ENCODE data around the gene MYO3B. TPM values are rescaled to one million over a fixed set of nuclear protein-coding genes. Genes with fewer than 3 reads are reported as not detected.

The MYO3B gene
- total RNA-seq, 2 donors from 2014 or later = 0.31 TPM; not detected in 1

DNA sequence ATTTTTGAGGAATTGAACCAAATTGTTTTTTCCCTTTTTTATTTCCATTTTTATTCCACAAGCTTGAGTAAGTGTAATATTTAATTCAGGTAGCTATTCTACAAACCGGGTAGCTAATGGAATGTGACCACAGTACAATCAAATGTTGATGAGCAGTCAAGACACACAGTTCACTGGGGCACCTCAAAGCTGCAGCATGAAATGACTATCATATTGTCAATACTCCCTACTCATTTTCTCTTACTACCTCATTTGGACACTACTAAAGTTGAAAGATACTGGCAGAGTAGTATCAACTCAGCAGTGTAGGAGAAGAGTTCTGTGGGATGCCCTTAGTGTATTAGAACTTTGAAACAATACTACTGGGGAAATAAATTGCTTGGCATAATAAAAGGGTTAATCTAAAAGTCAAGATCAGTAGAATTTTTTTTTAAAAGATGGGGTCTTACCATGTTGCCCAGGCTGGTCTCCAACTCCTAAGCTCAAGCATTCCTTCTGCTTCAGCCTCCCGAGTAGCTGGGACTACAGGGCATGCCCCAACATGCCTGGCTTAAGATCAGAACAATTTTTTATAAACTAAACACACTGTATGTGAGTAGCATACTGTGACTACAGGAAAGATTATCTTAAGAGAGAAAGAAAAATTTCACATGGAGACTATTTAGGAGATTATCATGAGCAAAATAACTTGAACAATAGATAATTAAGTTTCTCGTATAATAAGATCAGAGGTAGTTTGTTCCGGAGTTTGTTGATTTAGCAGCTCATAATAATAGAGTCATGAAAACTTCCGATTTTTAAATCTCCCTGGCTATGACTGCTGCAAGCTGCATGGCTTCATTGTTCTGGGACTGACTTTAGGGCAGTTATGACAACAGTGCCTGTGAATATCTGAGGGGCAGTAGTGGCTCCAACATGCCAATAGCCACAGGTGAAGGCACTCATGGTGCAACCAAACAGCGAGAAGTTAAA, 43.7 kb downstream of the MYO3B start:
- peaks cover 0 to 5% of the 10 kb centered on the region in 2 donors for H3K27me3 Mint-ChIP-seq
- DNase-seq (ENCODE audit: low spot score) (no peak), ATAC-seq (no peak)
- H3K9me3 Mint-ChIP-seq = no peaks in the 10 kb centered on the region
- H3K4me1 Mint-ChIP-seq (ENCODE audit: low read depth in 2 of 2) = no peaks in the 10 kb centered on the region
- H3K36me3 Mint-ChIP-seq = no peaks in the 10 kb centered on the region
- no peak overlapping the region for H3K4me3 Mint-ChIP-seq
- no peak overlapping the region for H3K27ac Mint-ChIP-seq

DNA sequence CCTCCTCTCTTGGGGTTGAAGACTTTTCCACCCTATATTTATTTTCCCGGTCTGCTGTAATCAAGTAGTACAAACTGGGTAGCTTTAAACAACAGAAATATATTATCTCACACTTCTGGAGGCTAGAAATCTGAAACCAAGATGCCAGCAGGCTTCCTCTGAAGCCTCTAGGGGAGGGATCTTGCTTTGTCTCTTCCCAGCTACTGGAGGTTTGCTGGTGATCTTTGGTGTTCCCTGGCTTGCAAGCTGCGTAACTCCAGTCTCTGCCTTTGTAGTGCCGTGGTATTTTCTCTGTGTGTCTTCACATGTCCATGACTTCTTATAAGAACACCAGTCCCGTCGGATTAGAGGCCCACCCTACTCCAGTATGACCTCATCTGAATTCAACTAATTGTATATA, 44.4 kb downstream of the MYO3B start:
- Mint-ChIP-seq H3K9me3 (no peaks in the 10 kb centered on the region), H3K36me3 (no peaks in the 10 kb centered on the region), H3K27ac (no peak overlapping the region), H3K4me1 (ENCODE audit: low read depth in 2 of 2) (no peaks in the 10 kb centered on the region), H3K4me3 (no peak overlapping the region), H3K27me3 (peaks cover 0 to 5% of the 10 kb centered on the region in 2 donors)
- no peak for DNase-seq (ENCODE audit: low spot score)
- peak in 1 of 2 donors; percentile 33 for ATAC-seq

DNA sequence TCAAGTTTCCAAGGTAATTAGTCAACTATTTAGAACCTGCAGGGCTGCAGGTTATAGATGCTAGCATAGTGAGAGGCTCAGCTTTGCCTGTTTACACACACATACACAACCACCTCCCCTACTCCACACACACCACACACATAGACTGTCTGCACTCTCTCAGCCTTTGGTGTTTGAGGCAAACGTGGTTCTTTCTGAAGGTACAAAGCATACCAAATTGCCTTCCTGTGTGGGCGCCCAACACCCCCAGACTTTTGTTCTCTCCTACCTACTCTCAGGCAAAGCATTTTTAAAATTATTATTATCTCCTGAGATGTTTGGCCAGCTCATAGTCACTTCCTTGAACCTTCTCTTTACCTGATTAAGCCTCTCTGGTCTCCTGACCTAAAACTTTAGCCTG, 44.9 kb downstream of the MYO3B start:
- no peaks in the 10 kb centered on the region for H3K4me1 Mint-ChIP-seq (ENCODE audit: low read depth in 2 of 2)
- no peak overlapping the region for H3K4me3 Mint-ChIP-seq
- H3K27ac Mint-ChIP-seq = no peak overlapping the region
- DNase-seq (ENCODE audit: low spot score) = no peak
- no peak for ATAC-seq
- H3K9me3 Mint-ChIP-seq = no peaks in the 10 kb centered on the region
- H3K36me3 Mint-ChIP-seq = no peaks in the 10 kb centered on the region
- peaks cover 0 to 8% of the 10 kb centered on the region in 2 donors for H3K27me3 Mint-ChIP-seq

DNA sequence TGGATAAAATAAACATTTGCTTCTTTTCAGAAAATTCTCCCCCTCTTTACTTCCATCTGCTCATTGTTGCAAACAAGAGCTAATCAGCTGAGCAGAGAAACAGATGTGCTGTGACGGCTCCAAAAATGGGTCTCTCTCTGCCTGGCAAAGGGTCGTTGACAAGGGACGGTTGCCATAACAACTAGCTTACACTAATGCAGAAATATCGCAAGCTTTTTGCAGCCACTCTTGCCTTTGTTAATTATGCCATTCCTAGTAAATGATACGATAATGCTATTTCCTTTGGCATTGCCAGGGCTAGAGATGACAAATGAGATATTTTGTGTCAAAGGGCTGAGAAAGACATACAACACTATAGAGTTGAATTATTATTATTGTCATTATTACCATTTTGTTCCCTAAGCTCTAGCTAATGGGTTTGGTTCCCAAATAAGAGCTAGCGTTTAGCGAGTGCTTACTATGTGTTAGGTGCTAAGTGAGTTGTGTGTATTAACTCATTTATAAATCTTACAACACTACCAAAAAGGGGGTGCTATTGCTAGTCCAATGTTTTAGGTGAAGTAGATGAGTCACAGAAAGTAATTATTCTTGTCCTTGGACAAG, 46.8 kb downstream of the MYO3B start:
- Mint-ChIP-seq H3K4me3 (no peak overlapping the region), H3K36me3 (no peaks in the 10 kb centered on the region), H3K27ac (no peak overlapping the region), H3K9me3 (no peaks in the 10 kb centered on the region), H3K4me1 (ENCODE audit: low read depth in 2 of 2) (no peaks in the 10 kb centered on the region), H3K27me3 (peaks cover 0 to 6% of the 10 kb centered on the region in 2 donors)
- ATAC-seq (no peak), DNase-seq (ENCODE audit: low spot score) (no peak)

DNA sequence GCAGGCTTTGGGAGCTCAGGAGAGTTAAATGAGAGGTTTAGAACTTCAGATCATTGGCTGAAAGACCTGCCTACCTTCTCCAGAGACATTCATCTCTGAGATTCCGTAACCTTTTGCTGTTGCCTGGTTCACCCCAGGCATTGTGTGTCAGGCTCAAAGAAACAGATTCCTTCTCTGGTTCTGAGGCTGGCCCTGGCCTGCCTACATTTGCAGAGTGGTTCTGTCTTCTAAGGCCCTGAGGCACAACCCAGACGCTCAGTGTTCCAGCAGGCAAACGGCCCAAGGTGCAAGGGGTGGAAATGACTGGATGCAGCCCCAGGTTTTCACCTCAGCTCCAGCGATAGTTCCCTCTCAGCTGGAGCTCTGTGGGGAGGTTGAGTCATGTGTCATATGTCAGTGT, 48.3 kb downstream of the MYO3B start:
- no peak overlapping the region for H3K27ac Mint-ChIP-seq
- peaks cover 0 to 6% of the 10 kb centered on the region in 2 donors for H3K27me3 Mint-ChIP-seq
- no peaks in the 10 kb centered on the region for H3K36me3 Mint-ChIP-seq
- H3K4me1 Mint-ChIP-seq (ENCODE audit: low read depth in 2 of 2) = no peaks in the 10 kb centered on the region
- DNase-seq (ENCODE audit: low spot score) (no peak), ATAC-seq (no peak)
- H3K4me3 Mint-ChIP-seq = no peak overlapping the region
- no peaks in the 10 kb centered on the region for H3K9me3 Mint-ChIP-seq

DNA sequence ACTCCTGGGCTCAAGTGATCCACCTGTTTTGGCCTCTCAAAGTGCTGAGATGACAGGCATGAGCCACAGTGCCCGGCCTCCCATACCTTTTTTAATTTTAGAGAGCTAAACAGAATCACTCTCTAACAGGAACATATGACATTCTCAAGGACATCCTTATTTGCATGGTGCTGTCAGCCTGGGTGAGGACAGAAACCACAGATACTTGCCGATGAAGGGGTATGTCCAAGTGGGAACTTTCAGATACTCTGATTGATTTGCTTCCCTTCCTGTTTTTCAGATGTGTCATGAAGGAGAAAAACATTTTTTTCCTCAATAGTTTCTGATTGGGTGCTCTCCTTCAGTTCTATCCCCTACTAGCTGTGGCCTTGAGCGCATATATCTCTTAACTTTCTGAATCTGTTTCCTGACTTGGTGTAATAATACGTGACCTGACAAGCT, 49.6 kb downstream of the MYO3B start:
- Mint-ChIP-seq H3K36me3 (no peaks in the 10 kb centered on the region), H3K4me1 (ENCODE audit: low read depth in 2 of 2) (no peaks in the 10 kb centered on the region), H3K27ac (no peak overlapping the region), H3K4me3 (no peak overlapping the region), H3K27me3 (peaks cover 0 to 6% of the 10 kb centered on the region in 2 donors), H3K9me3 (no peaks in the 10 kb centered on the region)
- DNase-seq (ENCODE audit: low spot score) = no peak
- no peak for ATAC-seq

DNA sequence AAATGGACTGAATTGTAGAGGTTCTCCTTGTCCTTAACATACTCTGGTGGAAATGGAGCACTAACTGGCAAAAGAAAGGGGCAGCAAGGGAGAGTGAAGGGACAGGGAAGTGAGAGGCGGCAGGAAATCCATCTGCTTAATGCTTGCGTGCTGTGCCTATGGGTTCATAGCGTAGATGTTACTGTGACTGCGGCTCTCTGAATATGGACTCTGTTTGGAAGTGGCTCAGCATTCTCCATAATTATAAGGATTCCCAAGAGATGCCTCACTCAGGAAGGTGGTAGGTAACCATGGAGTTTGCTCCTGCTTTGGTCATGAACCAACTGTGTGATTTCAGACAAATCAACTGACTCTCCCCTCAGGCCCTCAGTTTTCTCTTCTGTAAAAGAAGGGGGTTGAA, 50.0 kb downstream of the MYO3B start:
- ATAC-seq = no peak
- peaks cover 0 to 6% of the 10 kb centered on the region in 2 donors for H3K27me3 Mint-ChIP-seq
- H3K36me3 Mint-ChIP-seq = no peaks in the 10 kb centered on the region
- H3K4me1 Mint-ChIP-seq (ENCODE audit: low read depth in 2 of 2) = no peaks in the 10 kb centered on the region
- no peak overlapping the region for H3K27ac Mint-ChIP-seq
- no peak for DNase-seq (ENCODE audit: low spot score)
- H3K9me3 Mint-ChIP-seq = no peaks in the 10 kb centered on the region
- no peak overlapping the region for H3K4me3 Mint-ChIP-seq

DNA sequence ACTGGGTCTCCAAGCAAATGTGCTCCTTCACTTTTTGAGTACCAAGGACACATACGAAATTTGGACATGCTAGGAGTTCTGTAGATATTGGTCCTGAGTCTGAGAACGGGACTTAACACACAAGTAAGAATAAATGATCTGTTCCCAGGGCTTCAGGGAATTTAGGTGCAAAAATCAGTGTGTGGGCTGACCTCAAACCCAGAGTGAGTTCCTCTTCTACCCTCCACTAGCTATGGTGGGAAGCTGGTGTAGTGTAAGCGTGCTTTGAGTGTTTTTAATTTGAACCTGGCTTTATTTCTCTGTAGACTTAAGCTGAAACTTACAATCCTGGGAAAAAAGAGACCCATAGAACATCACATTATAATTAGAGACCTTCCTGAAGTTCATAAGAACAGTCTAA, 50.5 kb downstream of the MYO3B start:
- H3K9me3 Mint-ChIP-seq = no peaks in the 10 kb centered on the region
- no peak overlapping the region for H3K4me3 Mint-ChIP-seq
- H3K27ac Mint-ChIP-seq = no peak overlapping the region
- DNase-seq (ENCODE audit: low spot score) (no peak), ATAC-seq (no peak)
- no peaks in the 10 kb centered on the region for H3K36me3 Mint-ChIP-seq
- no peaks in the 10 kb centered on the region for H3K4me1 Mint-ChIP-seq (ENCODE audit: low read depth in 2 of 2)
- H3K27me3 Mint-ChIP-seq = peaks cover 0 to 7% of the 10 kb centered on the region in 2 donors

DNA sequence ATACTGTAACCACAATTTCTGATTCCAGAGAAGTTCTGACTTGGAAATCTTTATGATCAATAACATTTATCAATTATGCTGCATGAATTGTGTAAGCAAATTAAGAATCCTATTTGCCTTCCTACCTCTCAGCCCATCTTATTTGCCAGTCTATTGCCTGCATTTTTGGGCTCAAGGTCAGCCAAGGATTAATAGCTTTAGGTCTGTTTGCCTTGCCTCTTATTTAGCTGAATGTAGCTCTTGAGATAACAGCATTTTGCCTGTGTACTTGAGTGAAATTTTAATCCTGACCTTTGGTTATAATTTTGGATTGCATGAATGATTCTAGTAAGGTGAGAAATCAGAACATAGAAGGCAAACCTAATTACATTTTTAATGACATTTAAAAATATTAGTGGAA, 51.2 kb downstream of the MYO3B start:
- Mint-ChIP-seq H3K27me3 (peaks cover 0 to 9% of the 10 kb centered on the region in 2 donors), H3K4me3 (no peak overlapping the region), H3K27ac (no peak overlapping the region), H3K9me3 (no peaks in the 10 kb centered on the region), H3K36me3 (no peaks in the 10 kb centered on the region), H3K4me1 (ENCODE audit: low read depth in 2 of 2) (no peaks in the 10 kb centered on the region)
- ATAC-seq = no peak
- no peak for DNase-seq (ENCODE audit: low spot score)

DNA sequence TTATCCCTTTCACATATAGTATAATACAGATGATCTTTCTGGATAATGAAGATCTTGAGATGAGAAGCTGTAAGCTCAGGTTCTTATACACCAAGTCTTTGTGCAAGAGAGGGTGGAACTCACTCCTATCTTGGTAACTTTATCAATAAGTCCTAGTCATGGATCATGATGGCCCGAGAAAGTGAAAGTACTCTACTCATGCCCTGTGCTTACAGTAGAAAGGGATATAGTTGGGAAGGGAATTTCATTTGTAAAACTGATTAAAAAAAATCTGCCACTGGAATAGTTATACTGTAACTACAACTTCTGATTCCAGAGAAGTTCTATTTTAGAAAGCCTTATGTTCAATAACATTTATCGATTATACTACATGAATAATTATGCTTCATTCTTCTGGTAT, 51.8 kb downstream of the MYO3B start:
- no peaks in the 10 kb centered on the region for H3K4me1 Mint-ChIP-seq (ENCODE audit: low read depth in 2 of 2)
- no peak overlapping the region for H3K27ac Mint-ChIP-seq
- H3K36me3 Mint-ChIP-seq = no peaks in the 10 kb centered on the region
- H3K27me3 Mint-ChIP-seq = peaks cover 0 to 7% of the 10 kb centered on the region in 2 donors
- no peak for DNase-seq (ENCODE audit: low spot score)
- no peaks in the 10 kb centered on the region for H3K9me3 Mint-ChIP-seq
- no peak overlapping the region for H3K4me3 Mint-ChIP-seq
- ATAC-seq = no peak

DNA sequence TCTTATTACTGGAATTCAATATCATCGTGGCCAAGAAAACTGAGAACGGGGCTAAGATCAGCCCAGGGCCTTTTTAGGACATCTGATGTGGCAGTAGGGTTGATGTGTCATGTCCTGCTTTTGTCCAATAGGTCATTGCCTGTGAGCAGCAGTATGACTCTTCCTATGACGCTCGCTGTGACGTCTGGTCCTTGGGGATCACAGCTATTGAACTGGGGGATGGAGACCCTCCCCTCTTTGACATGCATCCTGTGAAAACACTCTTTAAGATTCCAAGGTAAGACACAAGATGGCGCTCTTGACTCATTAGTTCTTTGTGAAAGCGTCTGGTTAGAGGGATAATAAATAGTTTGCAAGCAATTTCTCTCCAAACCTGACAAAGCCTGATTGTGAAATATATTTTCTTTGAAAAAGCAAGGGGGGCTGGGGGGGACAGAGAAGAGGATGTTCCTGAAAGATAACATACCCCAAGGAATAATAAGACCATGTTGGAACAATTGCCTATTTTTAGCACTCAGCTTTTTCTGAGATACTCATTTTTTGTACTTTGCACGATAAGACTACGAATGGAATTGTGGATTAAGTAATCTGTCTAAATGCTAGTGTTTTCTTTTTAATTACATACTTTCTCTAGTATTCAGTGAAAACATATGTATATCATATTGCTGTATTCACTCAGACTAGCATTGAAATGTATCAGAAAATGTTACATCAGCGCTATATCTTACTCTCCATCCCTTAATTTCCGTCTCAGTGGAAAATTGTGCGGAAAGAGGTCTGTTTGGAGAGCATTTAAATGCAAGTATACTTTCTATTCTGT, 58.1 kb downstream of the MYO3B start:
- no peak for ATAC-seq
- no peaks in the 10 kb centered on the region for H3K36me3 Mint-ChIP-seq

DNA sequence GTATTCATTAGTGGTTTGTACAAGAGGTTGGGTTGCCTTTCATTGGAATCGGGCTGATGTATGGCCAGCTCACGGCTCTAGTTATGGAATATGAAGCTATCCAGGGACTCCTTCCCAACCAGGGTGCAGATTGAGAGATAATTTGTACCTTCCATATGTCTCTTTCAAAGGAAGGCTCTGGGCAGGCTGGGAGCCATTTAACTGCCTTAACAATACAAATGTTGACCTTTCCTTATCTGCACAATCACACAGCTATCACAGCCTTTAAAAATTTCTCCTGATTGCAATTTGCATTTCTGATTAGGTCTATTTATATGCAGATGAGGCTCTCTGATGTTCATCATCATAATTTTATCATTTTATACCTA, 58.7 kb downstream of the MYO3B start:
- no peaks in the 10 kb centered on the region for H3K4me1 Mint-ChIP-seq (ENCODE audit: low read depth in 2 of 2)

More for the DNA sequence above, 58.1 kb downstream of the MYO3B start:
- H3K9me3 Mint-ChIP-seq = no peaks in the 10 kb centered on the region
- DNase-seq (ENCODE audit: low spot score) = no peak
- H3K27me3 Mint-ChIP-seq = peaks cover 20 to 21% of the 10 kb centered on the region in 2 donors
- H3K4me1 Mint-ChIP-seq (ENCODE audit: low read depth in 2 of 2) = no peaks in the 10 kb centered on the region
- no peak overlapping the region for H3K27ac Mint-ChIP-seq
- H3K4me3 Mint-ChIP-seq = no peak overlapping the region

DNA sequence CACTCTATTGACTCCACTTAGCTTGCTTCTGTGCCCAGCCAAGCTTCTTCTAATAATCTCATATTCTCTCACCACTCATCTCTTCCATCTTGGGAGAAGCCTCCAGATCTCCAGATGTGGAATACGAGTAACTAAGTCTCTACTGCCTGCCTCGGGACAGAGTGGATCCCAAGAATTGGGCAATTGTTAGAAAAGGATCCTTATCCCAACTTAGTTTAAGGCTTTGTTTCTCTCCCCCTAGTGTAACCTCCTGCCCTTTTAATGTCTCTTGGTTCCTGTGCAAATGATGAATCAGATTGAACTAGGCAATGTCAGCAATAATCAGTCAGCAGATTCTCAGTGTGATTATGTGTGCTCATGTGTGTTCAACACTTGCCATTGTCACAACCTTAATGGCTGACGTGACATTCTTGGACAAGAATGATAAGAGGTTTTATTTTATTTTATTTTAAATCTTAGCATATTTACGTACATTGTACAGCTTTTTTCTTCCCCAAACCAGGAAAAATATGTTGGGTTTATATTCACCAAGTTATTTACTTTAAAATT, 59.7 kb downstream of the MYO3B start:
- H3K36me3 Mint-ChIP-seq = no peaks in the 10 kb centered on the region
- peaks cover 20 to 21% of the 10 kb centered on the region in 2 donors for H3K27me3 Mint-ChIP-seq

More for the DNA sequence above, 58.7 kb downstream of the MYO3B start:
- ATAC-seq = no peak
- Mint-ChIP-seq H3K36me3 (no peaks in the 10 kb centered on the region), H3K27ac (no peak overlapping the region), H3K27me3 (peaks cover 20 to 21% of the 10 kb centered on the region in 2 donors), H3K9me3 (no peaks in the 10 kb centered on the region), H3K4me3 (no peak overlapping the region)
- DNase-seq (ENCODE audit: low spot score) = no peak

More for the DNA sequence above, 59.7 kb downstream of the MYO3B start:
- Mint-ChIP-seq H3K4me1 (ENCODE audit: low read depth in 2 of 2) (no peaks in the 10 kb centered on the region), H3K27ac (no peak overlapping the region), H3K4me3 (no peak overlapping the region), H3K9me3 (no peaks in the 10 kb centered on the region)
- ATAC-seq (no peak), DNase-seq (ENCODE audit: low spot score) (no peak)

All from natural killer cell treated with Interleukin-12 subunit alpha and Interleukin-12 subunit beta and Interleukin-15 and Interleukin-18, amount 100 ng/mL, for 72 hours (primary cell).